SK-N-DZ (cell line): ENCODE data around the gene HIBADH. TPM values are rescaled to one million over a fixed set of nuclear protein-coding genes. Genes with fewer than 3 reads are reported as not detected.
A peak's percentile ranks its signal among the peaks of the same experiment; 100 is the strongest.

Experiments
- DNase-seq: peaks from one replicate; pipeline ENCODE4 v3.0.0-alpha.2; 2015; ENCODE audit warnings: low spot score
- polyA plus RNA-seq, 2 experiments: library from polyadenylated mRNA; depleted of rRNA; stranded (reverse); fragments of >200 nt; gene quantifications; 2 replicates each; pipeline ENCODE4 v1.2.3, GENCODE V29; 2014

HIBADH gene
- polyA plus RNA-seq (2014; cell fraction: cytosol; rRNA removed), result 39.4 and 41.4 TPM in 2 replicates
- polyA plus RNA-seq (2014; cell fraction: nucleus; rRNA removed), result 32.9 and 36.4 TPM in 2 replicates

- peak; percentile 99 for DNase-seq
Measured at GRCh38 chr7:27662490-27663205, at the start of gene HIBADH. Gene HIBADH, minus strand, starts transcription at chr7:27662883. Its CDS starts 95 bp downstream, at chr7:27662788.

- DNase-seq, result no peak
Measured at GRCh38 chr7:27712217-27712616, 49.5 kb upstream of the HIBADH start.

GRCh38 chr7:27709137-27710075 is 46.7 kb upstream of the HIBADH start:
- DNase-seq, result peak; percentile 17

- DNase-seq, result no peak
Measured at GRCh38 chr7:27708485-27708884, 45.8 kb upstream of the HIBADH start.

- DNase-seq, result no peak
Measured at GRCh38 chr7:27705200-27705594, 42.5 kb upstream of the HIBADH start.

GRCh38 chr7:27704422-27705199 is 41.9 kb upstream of the HIBADH start:
- DNase-seq, result no peak

- no peak for DNase-seq
Measured at GRCh38 chr7:27703181-27703580, 40.5 kb upstream of the HIBADH start.

GRCh38 chr7:27700501-27700900 is 37.8 kb upstream of the HIBADH start:
- DNase-seq, result no peak

- no peak for DNase-seq
Measured at GRCh38 chr7:27699751-27700150, 37.1 kb upstream of the HIBADH start.

GRCh38 chr7:27697861-27698430 is 35.3 kb upstream of the HIBADH start:
- no peak for DNase-seq

- no peak for DNase-seq
Measured at GRCh38 chr7:27695096-27695495, 32.4 kb upstream of the HIBADH start.

GRCh38 chr7:27693794-27694193 is 31.1 kb upstream of the HIBADH start:
- no peak for DNase-seq

- DNase-seq, result no peak
Measured at GRCh38 chr7:27690649-27691048, 28.0 kb upstream of the HIBADH start.

- DNase-seq, result no peak
Measured at GRCh38 chr7:27689591-27690164, 27.0 kb upstream of the HIBADH start.

GRCh38 chr7:27689150-27689549 is 26.5 kb upstream of the HIBADH start:
- DNase-seq, result no peak

- no peak for DNase-seq
Measured at GRCh38 chr7:27688646-27689045, 26.0 kb upstream of the HIBADH start.

- no peak for DNase-seq
Measured at GRCh38 chr7:27688056-27688455, 25.4 kb upstream of the HIBADH start.

GRCh38 chr7:27686315-27686714 is 23.6 kb upstream of the HIBADH start:
- no peak for DNase-seq

- DNase-seq, result no peak
Measured at GRCh38 chr7:27685893-27686292, 23.2 kb upstream of the HIBADH start.

- DNase-seq, result no peak
Measured at GRCh38 chr7:27685209-27685608, 22.5 kb upstream of the HIBADH start.

- DNase-seq, result no peak
Measured at GRCh38 chr7:27684491-27684890, 21.8 kb upstream of the HIBADH start.
